ENCODE data around the gene AQP1. TPM values are rescaled to one million over a fixed set of nuclear protein-coding genes. Genes with fewer than 3 reads are reported as not detected.

The AQP1 gene
- total RNA-seq, 1 experiment from 2014 or later, result 0.52 TPM

- no peaks in the 10 kb centered on the region for H3K9me3 ChIP-seq
- no peak overlapping the region for H3K27ac Mint-ChIP-seq (ENCODE audit: unreplicated experiment)
- TF ChIP-seq CTCF (IDR thresholded peaks at IDR 0.05; ENCODE audit: insufficient read depth in 1 of 2, low read depth in 1 of 2, low read length in 1 of 2, severe bottlenecking in 1 of 2, unreplicated experiment in 1 of 2), result no peak
- H3K9me3 Mint-ChIP-seq (ENCODE audit: unreplicated experiment), result no peaks in the 10 kb centered on the region
- no peaks in the 10 kb centered on the region for H3K27me3 ChIP-seq (replicated peaks; ENCODE audit: control insufficient read depth, insufficient read depth, low read length)
- no peak overlapping the region for H3K4me3 Mint-ChIP-seq (ENCODE audit: unreplicated experiment)
- intact Hi-C loops (cut with micrococcal nuclease; ENCODE audit: unreplicated experiment), result loop anchor here (10.0 kb wide), 1 partner anchor 142 kb away; no protein-coding TSS in a partner anchor
- H3K4me3 ChIP-seq (ENCODE audit: low read depth, low read length), result no peak overlapping the region
- ChIA-PET POLR2A (no interaction called here), CTCF (interaction anchor here (0.5 kb wide), 1 partner anchor 9 kb away, joined by 5 read pairs; no protein-coding TSS in a partner anchor)
- peaks cover 5% of the 10 kb centered on the region for H3K4me1 ChIP-seq
- no peaks in the 10 kb centered on the region for H3K36me3 Mint-ChIP-seq (ENCODE audit: insufficient read depth, unreplicated experiment)
- DNase-seq, result no peak
- H3K4me1 Mint-ChIP-seq (ENCODE audit: low read depth, unreplicated experiment), result peaks cover 3% of the 10 kb centered on the region
- BruUV-seq (replicated peaks), result no TSS peak
- H3K27me3 Mint-ChIP-seq (ENCODE audit: insufficient read depth, unreplicated experiment), result no peaks in the 10 kb centered on the region
- H3K36me3 ChIP-seq (ENCODE audit: control insufficient read depth, insufficient read depth, low read length), result no peaks in the 10 kb centered on the region
Observed at GRCh38 chr7:30886608-30887011, 25.0 kb upstream of the AQP1 start.

GRCh38 chr7:30887464-30887872, 24.2 kb upstream of the AQP1 start:
- intact Hi-C loops (cut with micrococcal nuclease; ENCODE audit: unreplicated experiment), result loop anchor here (10.0 kb wide), 1 partner anchor 143 kb away; no protein-coding TSS in a partner anchor
- CTCF ChIA-PET, result no interaction called here

GRCh38 chr7:30888747-30889146, 22.9 kb upstream of the AQP1 start:
- intact Hi-C loops (cut with micrococcal nuclease; ENCODE audit: unreplicated experiment), result loop anchor here (10.0 kb wide), 1 partner anchor 144 kb away; no protein-coding TSS in a partner anchor
- Mint-ChIP-seq H3K36me3 (ENCODE audit: insufficient read depth, unreplicated experiment) (no peaks in the 10 kb centered on the region), H3K4me3 (ENCODE audit: unreplicated experiment) (no peak overlapping the region), H3K27ac (ENCODE audit: unreplicated experiment) (peak overlapping the region; percentile 2), H3K4me1 (ENCODE audit: low read depth, unreplicated experiment) (no peaks in the 10 kb centered on the region), H3K27me3 (ENCODE audit: insufficient read depth, unreplicated experiment) (no peaks in the 10 kb centered on the region), H3K9me3 (ENCODE audit: unreplicated experiment) (no peaks in the 10 kb centered on the region)
- Histone ChIP-seq H3K27me3 (replicated peaks; ENCODE audit: control insufficient read depth, insufficient read depth, low read length) (no peaks in the 10 kb centered on the region), H3K9me3 (no peaks in the 10 kb centered on the region), H3K4me1 (no peaks in the 10 kb centered on the region; the same call in 1 of the 2 replicates), H3K4me3 (ENCODE audit: low read depth, low read length) (no peak overlapping the region), H3K36me3 (ENCODE audit: control insufficient read depth, insufficient read depth, low read length) (no peaks in the 10 kb centered on the region)
- POLR2A ChIA-PET, result no interaction called here
- CTCF ChIA-PET, result interaction anchor here (0.6 to 0.7 kb wide), 2 partner anchors 8 to 68 kb away, joined by 3 to 7 read pairs; no protein-coding TSS in a partner anchor
- no peak for DNase-seq
- TF ChIP-seq CTCF (IDR thresholded peaks at IDR 0.05; ENCODE audit: insufficient read depth in 1 of 2, low read depth in 1 of 2, low read length in 1 of 2, severe bottlenecking in 1 of 2, unreplicated experiment in 1 of 2), result no peak
- BruUV-seq (replicated peaks), result no TSS peak

More at GRCh38 chr7:30887464-30887872, 24.2 kb upstream of the AQP1 start:
- Histone ChIP-seq H3K36me3 (ENCODE audit: control insufficient read depth, insufficient read depth, low read length) (no peaks in the 10 kb centered on the region), H3K4me3 (ENCODE audit: low read depth, low read length) (no peak overlapping the region), H3K9me3 (no peaks in the 10 kb centered on the region), H3K27me3 (replicated peaks; ENCODE audit: control insufficient read depth, insufficient read depth, low read length) (no peaks in the 10 kb centered on the region), H3K4me1 (no peaks in the 10 kb centered on the region; the same call in 1 of the 2 replicates)
- Mint-ChIP-seq H3K36me3 (ENCODE audit: insufficient read depth, unreplicated experiment) (no peaks in the 10 kb centered on the region), H3K27me3 (ENCODE audit: insufficient read depth, unreplicated experiment) (no peaks in the 10 kb centered on the region), H3K4me3 (ENCODE audit: unreplicated experiment) (no peak overlapping the region), H3K9me3 (ENCODE audit: unreplicated experiment) (no peaks in the 10 kb centered on the region), H3K27ac (ENCODE audit: unreplicated experiment) (no peak overlapping the region), H3K4me1 (ENCODE audit: low read depth, unreplicated experiment) (no peaks in the 10 kb centered on the region)
- no peak for DNase-seq
- no TSS peak for BruUV-seq (replicated peaks)
- POLR2A ChIA-PET, result no interaction called here
- TF ChIP-seq CTCF (IDR thresholded peaks at IDR 0.05; ENCODE audit: insufficient read depth in 1 of 2, low read depth in 1 of 2, low read length in 1 of 2, severe bottlenecking in 1 of 2, unreplicated experiment in 1 of 2), result no peak

All from Caco-2 (cell line).